IgD-negative memory B cell (primary cell): ENCODE data around the gene CDHR3. TPM values are rescaled to one million over a fixed set of nuclear protein-coding genes. Genes with fewer than 3 reads are reported as not detected.

Experiments
- H3K27ac Mint-ChIP-seq, 3 donors: one replicate each; pipeline ENCODE4 v1.8.0; 2020 to 2022; ENCODE audit warnings: mild to moderate bottlenecking in 3 of 3, mixed read lengths in 3 of 3, moderate library complexity in 1 of 3
- H3K27me3 Mint-ChIP-seq: one replicate; pipeline ENCODE4 v1.8.0; 2021; ENCODE audit warnings: mixed read lengths
- H3K36me3 Mint-ChIP-seq: one replicate; pipeline ENCODE4 v1.8.0; 2020; ENCODE audit warnings: mild to moderate bottlenecking, mixed read lengths
- H3K4me1 Mint-ChIP-seq, 3 donors: one replicate each; pipeline ENCODE4 v1.8.0; 2020 to 2022; ENCODE audit warnings: mixed read lengths in 3 of 3, mild to moderate bottlenecking in 1 of 3
- H3K4me3 Mint-ChIP-seq, 4 donors: one replicate each; pipeline ENCODE4 v1.8.0; 2020 to 2022; ENCODE audit warnings: mild to moderate bottlenecking in 4 of 4, mixed read lengths in 4 of 4, moderate library complexity in 3 of 4
- H3K9me3 Mint-ChIP-seq, 3 donors: one replicate each; pipeline ENCODE4 v1.8.0; 2020 to 2021; ENCODE audit warnings: mixed read lengths in 3 of 3, mild to moderate bottlenecking in 1 of 3
- polyA plus RNA-seq: library from polyadenylated mRNA; unstranded; fragments of 300-500 nt; fragmentation: Illumina TruSeq; gene quantifications from one replicate; pipeline ENCODE4 v1.2.3, GENCODE V29; 2021

Gene CDHR3
- polyA plus RNA-seq, 1 donor from 2014 or later = 0.36 TPM

- peaks cover 0 to 1% (median 0%) of the 10 kb centered on the region in 3 donors for H3K9me3 Mint-ChIP-seq
- no peaks in the 10 kb centered on the region for H3K27me3 Mint-ChIP-seq
- peaks cover 4 to 5% (median 5%) of the 10 kb centered on the region in 3 donors for H3K4me1 Mint-ChIP-seq
- H3K36me3 Mint-ChIP-seq = peaks cover 2% of the 10 kb centered on the region
- no peak overlapping the region for H3K27ac Mint-ChIP-seq
- no peak overlapping the region for H3K4me3 Mint-ChIP-seq
Measured at GRCh38 chr7:106038289-106038688, 75.2 kb downstream of the CDHR3 start.

GRCh38 chr7:106038916-106039315 is 75.9 kb downstream of the CDHR3 start:
- H3K9me3 Mint-ChIP-seq = peaks cover 0 to 1% (median 0%) of the 10 kb centered on the region in 3 donors

GRCh38 chr7:106039486-106040060 is 76.5 kb downstream of the CDHR3 start:
- peaks cover 0 to 1% (median 0%) of the 10 kb centered on the region in 3 donors for H3K9me3 Mint-ChIP-seq
- no peak overlapping the region for H3K4me3 Mint-ChIP-seq
- H3K4me1 Mint-ChIP-seq = peaks cover 4 to 5% (median 5%) of the 10 kb centered on the region in 3 donors
- no peak overlapping the region for H3K27ac Mint-ChIP-seq
- H3K27me3 Mint-ChIP-seq = no peaks in the 10 kb centered on the region
- H3K36me3 Mint-ChIP-seq = peaks cover 2% of the 10 kb centered on the region

More at GRCh38 chr7:106038916-106039315, 75.9 kb downstream of the CDHR3 start:
- peaks cover 4 to 5% (median 5%) of the 10 kb centered on the region in 3 donors for H3K4me1 Mint-ChIP-seq
- no peak overlapping the region for H3K4me3 Mint-ChIP-seq
- peaks cover 2% of the 10 kb centered on the region for H3K36me3 Mint-ChIP-seq
- H3K27ac Mint-ChIP-seq = no peak overlapping the region
- no peaks in the 10 kb centered on the region for H3K27me3 Mint-ChIP-seq

GRCh38 chr7:106041140-106041717 is 78.2 kb downstream of the CDHR3 start:
- H3K36me3 Mint-ChIP-seq = peaks cover 2% of the 10 kb centered on the region
- H3K4me3 Mint-ChIP-seq = no peak overlapping the region
- no peaks in the 10 kb centered on the region for H3K27me3 Mint-ChIP-seq
- H3K4me1 Mint-ChIP-seq = peaks cover 4 to 5% (median 5%) of the 10 kb centered on the region in 3 donors
- no peaks in the 10 kb centered on the region for H3K9me3 Mint-ChIP-seq
- H3K27ac Mint-ChIP-seq = no peak overlapping the region

- Mint-ChIP-seq H3K27ac (peak overlapping the region in 1 of 3 donors; percentile 85), H3K4me3 (no peak overlapping the region)
Measured at GRCh38 chr7:106042196-106042611, 79.1 kb downstream of the CDHR3 start.

GRCh38 chr7:106045139-106045538 is 82.1 kb downstream of the CDHR3 start:
- Mint-ChIP-seq H3K27ac (no peak overlapping the region), H3K36me3 (no peaks in the 10 kb centered on the region), H3K27me3 (peaks cover 2% of the 10 kb centered on the region), H3K9me3 (no peaks in the 10 kb centered on the region), H3K4me1 (peaks cover 11 to 14% (median 12%) of the 10 kb centered on the region in 3 donors), H3K4me3 (no peak overlapping the region)

More at GRCh38 chr7:106042196-106042611, 79.1 kb downstream of the CDHR3 start:
- Mint-ChIP-seq H3K27me3 (no peaks in the 10 kb centered on the region), H3K36me3 (peaks cover 2% of the 10 kb centered on the region), H3K9me3 (no peaks in the 10 kb centered on the region), H3K4me1 (peaks cover 4 to 5% (median 5%) of the 10 kb centered on the region in 3 donors)

GRCh38 chr7:106045586-106045985 is 82.5 kb downstream of the CDHR3 start:
- Mint-ChIP-seq H3K27me3 (peaks cover 2% of the 10 kb centered on the region), H3K36me3 (no peaks in the 10 kb centered on the region), H3K4me3 (no peak overlapping the region), H3K4me1 (peaks cover 11 to 14% (median 12%) of the 10 kb centered on the region in 3 donors), H3K9me3 (no peaks in the 10 kb centered on the region), H3K27ac (no peak overlapping the region)

GRCh38 chr7:106047184-106047583 is 84.1 kb downstream of the CDHR3 start:
- Mint-ChIP-seq H3K27ac (no peak overlapping the region), H3K36me3 (peaks cover 2% of the 10 kb centered on the region), H3K9me3 (no peaks in the 10 kb centered on the region), H3K27me3 (peaks cover 2% of the 10 kb centered on the region), H3K4me1 (peaks cover 11 to 17% (median 12%) of the 10 kb centered on the region in 3 donors), H3K4me3 (no peak overlapping the region)

- no peak overlapping the region for H3K4me3 Mint-ChIP-seq
- peaks cover 2% of the 10 kb centered on the region for H3K36me3 Mint-ChIP-seq
- H3K9me3 Mint-ChIP-seq = no peaks in the 10 kb centered on the region
- H3K27ac Mint-ChIP-seq = peak overlapping the region in 1 of 3 donors; percentile 35
- H3K27me3 Mint-ChIP-seq = peaks cover 2% of the 10 kb centered on the region
- H3K4me1 Mint-ChIP-seq = peaks cover 7 to 13% (median 10%) of the 10 kb centered on the region in 3 donors
Measured at GRCh38 chr7:106047818-106048705, 85.0 kb downstream of the CDHR3 start.

- Mint-ChIP-seq H3K36me3 (peaks cover 3% of the 10 kb centered on the region), H3K27ac (peak overlapping the region in 1 of 3 donors; percentile 35), H3K4me3 (no peak overlapping the region), H3K4me1 (peaks cover 7 to 14% (median 12%) of the 10 kb centered on the region in 3 donors), H3K9me3 (no peaks in the 10 kb centered on the region), H3K27me3 (peaks cover 2% of the 10 kb centered on the region)
Measured at GRCh38 chr7:106048706-106049020, 85.6 kb downstream of the CDHR3 start.

- peaks cover 7 to 16% (median 12%) of the 10 kb centered on the region in 3 donors for H3K4me1 Mint-ChIP-seq
- H3K27me3 Mint-ChIP-seq = peaks cover 2% of the 10 kb centered on the region
- H3K4me3 Mint-ChIP-seq = peak overlapping the region in 3 of 4 donors; percentile 2 to 84 (median 64)
- peaks cover 3% of the 10 kb centered on the region for H3K36me3 Mint-ChIP-seq
- no peaks in the 10 kb centered on the region for H3K9me3 Mint-ChIP-seq
- H3K27ac Mint-ChIP-seq = peak overlapping the region in 2 of 3 donors; percentile 10 to 76
Measured at GRCh38 chr7:106049139-106049752, 86.2 kb downstream of the CDHR3 start.

- Mint-ChIP-seq H3K4me3 (no peak overlapping the region), H3K4me1 (peaks cover 7 to 16% (median 16%) of the 10 kb centered on the region in 3 donors), H3K27me3 (peaks cover 2% of the 10 kb centered on the region), H3K27ac (no peak overlapping the region), H3K9me3 (no peaks in the 10 kb centered on the region), H3K36me3 (peaks cover 3% of the 10 kb centered on the region)
Measured at GRCh38 chr7:106050002-106050745, 87.1 kb downstream of the CDHR3 start.

- Mint-ChIP-seq H3K27me3 (peaks cover 2% of the 10 kb centered on the region), H3K4me1 (peaks cover 7 to 16% (median 16%) of the 10 kb centered on the region in 3 donors), H3K4me3 (peak overlapping the region in 1 of 4 donors; percentile 38), H3K9me3 (no peaks in the 10 kb centered on the region), H3K36me3 (peaks cover 3% of the 10 kb centered on the region), H3K27ac (peak overlapping the region in 1 of 3 donors; percentile 59)
Measured at GRCh38 chr7:106050746-106051117, 87.7 kb downstream of the CDHR3 start.

GRCh38 chr7:106052681-106053080 is 89.6 kb downstream of the CDHR3 start:
- peaks cover 2% of the 10 kb centered on the region for H3K27me3 Mint-ChIP-seq
- H3K36me3 Mint-ChIP-seq = peaks cover 3% of the 10 kb centered on the region
- H3K27ac Mint-ChIP-seq = no peak overlapping the region
- H3K9me3 Mint-ChIP-seq = no peaks in the 10 kb centered on the region
- H3K4me3 Mint-ChIP-seq = no peak overlapping the region
- peaks cover 13 to 27% (median 24%) of the 10 kb centered on the region in 3 donors for H3K4me1 Mint-ChIP-seq
